GM12878 (cell line): ENCODE measurements around the gene FANCC. TPM values are rescaled to one million over a fixed set of nuclear protein-coding genes. Genes with fewer than 3 reads are reported as not detected.
"Not testable (repeated sequence)": the region's sequence is repeated elsewhere in the genome, so short reads cannot be mapped to it uniquely, and the experiment has no call there.

Experiments
- ATAC-seq: fragments of 200-7000 bp; cut with Tn5 transposase; 3 replicates; pipeline ENCODE4 v1.9.1; 2020; ENCODE audit warnings: mild to moderate bottlenecking, moderate library complexity
- BruUV-seq: library from RNA; stranded (reverse); fragments of 400-500 nt; replicated peaks from 2 replicates; lab custom pipeline; 2021; lab: Mats Ljungman, UMichigan
- CTCF ChIA-PET: fragments of 300-600 bp; sonication (Branson Sonifier 250); formaldehyde crosslinking; extraction: SDS; loops from one replicate; lab custom pipeline; 2021; ENCODE audit warnings: inconsistent platforms; lab: Yijun Ruan, JAX
- POLR2A ChIA-PET: fragments of 350-600 bp; formaldehyde crosslinking; extraction: SDS; loops from one replicate; lab custom pipeline; 2021; ENCODE audit warnings: inconsistent platforms; lab: Charles Lee
- RAD21 ChIA-PET: fragments of 300-600 bp; sonication (Branson Sonifier 250); formaldehyde crosslinking; loops from one replicate; lab custom pipeline; 2023; ENCODE audit warnings: antibody characterized with exemption; ENCODE audit not compliant: unreplicated experiment; lab: Charles Lee
- SMC1A ChIA-PET: fragments of 300-600 bp; sonication (Branson Sonifier 250); formaldehyde crosslinking; loops from one replicate; lab custom pipeline; 2023; ENCODE audit not compliant: unreplicated experiment, uncharacterized antibody; lab: Charles Lee
- DNase-seq: peaks from one replicate; pipeline ENCODE4 v3.0.0-alpha.2; 2011; ENCODE audit warnings: low read depth, low spot score
- FAIRE-seq: peaks from 3 replicates; lab custom pipeline; 2011; peaks lifted over from hg19 to GRCh38; lab: Jason Lieb, UNC
- H2AFZ ChIP-seq: 2 replicates; pipeline ENCODE4 v1.6.0; 2011; ENCODE audit warnings: low read depth, low read length, control low read depth; ENCODE audit not compliant: control insufficient read depth
- H3K27ac ChIP-seq: 2 replicates; pipeline ENCODE4 v1.5.1; 2011; ENCODE audit warnings: control low read depth; ENCODE audit not compliant: control insufficient read depth, insufficient read depth
- H3K27me3 ChIP-seq, 2 experiments: replicated peaks in 1 of 2; 2 replicates each; pipeline versions ENCODE4 v1.6.0 to v1.6.1; 2011; ENCODE audit warnings: low read length in 1 of 2; ENCODE audit not compliant: control insufficient read depth in 2 of 2, insufficient read depth in 2 of 2
- H3K36me3 ChIP-seq, 2 experiments: 2 replicates each; pipeline ENCODE4 v1.5.1; 2011; ENCODE audit warnings: low read length in 1 of 2; ENCODE audit not compliant: control insufficient read depth in 2 of 2, insufficient read depth in 2 of 2
- H3K4me1 ChIP-seq: 2 replicates; pipeline ENCODE4 v1.6.1; 2011; ENCODE audit warnings: mild to moderate bottlenecking, low read length, moderate library complexity, mixed read lengths; ENCODE audit not compliant: control insufficient read depth, insufficient read depth
- H3K4me2 ChIP-seq: 2 replicates; pipeline ENCODE4 v1.6.0; 2011; ENCODE audit warnings: control low read depth; ENCODE audit not compliant: control insufficient read depth, insufficient read depth
- H3K4me3 ChIP-seq: fragments of 200-600 bp; sonication (generic); 2 replicates; pipeline ENCODE4 v1.5.1; 2016
- H3K79me2 ChIP-seq: 2 replicates; pipeline ENCODE4 v1.6.0; 2011; ENCODE audit warnings: low read length; ENCODE audit not compliant: control insufficient read depth, insufficient read depth
- H3K9ac ChIP-seq: 2 replicates; pipeline ENCODE4 v1.8.0; 2011; ENCODE audit warnings: low read length, control low read depth, mixed read lengths; ENCODE audit not compliant: control insufficient read depth, insufficient read depth
- H3K9me3 ChIP-seq: replicated peaks from 3 replicates; pipeline ENCODE4 v1.5.1; 2011; ENCODE audit warnings: mild to moderate bottlenecking, low read length; ENCODE audit not compliant: control insufficient read depth, insufficient read depth
- H4K20me1 ChIP-seq: 2 replicates; pipeline ENCODE4 v1.6.0; 2011; ENCODE audit not compliant: control insufficient read depth, insufficient read depth
- ATF7 ChIP-seq: fragments of 450-650 bp; IDR thresholded peaks from 2 replicates; pipeline ENCODE4 v1.6.1; 2016; ENCODE audit warnings: low read depth, mild to moderate bottlenecking
- CHD4 ChIP-seq: fragments of 200-600 bp; sonication (generic); IDR thresholded peaks from 2 replicates; pipeline ENCODE4 v1.6.1; 2016; ENCODE audit warnings: mild to moderate bottlenecking
- ETV6 ChIP-seq, 2 experiments: fragments of 450-650 bp in 1 of 2; IDR thresholded peaks in 1 of 2; conservative IDR thresholded peaks in 1 of 2; 2 replicates each; pipeline ENCODE4 v1.6.1; 2014; ENCODE audit warnings: antibody characterized with exemption in 1 of 2, borderline replicate concordance in 1 of 2, low read depth in 1 of 2, mild to moderate bottlenecking in 1 of 2, moderate library complexity in 1 of 2
- KDM1A ChIP-seq: fragments of 200-600 bp; sonication (generic); IDR thresholded peaks from 2 replicates; pipeline ENCODE4 v1.6.1; 2016; ENCODE audit warnings: borderline replicate concordance
- MTA3 ChIP-seq: IDR thresholded peaks from 2 replicates; pipeline ENCODE4 v1.6.1; 2012; ENCODE audit warnings: low read length, inconsistent platforms, borderline replicate concordance
- PML ChIP-seq: IDR thresholded peaks from 2 replicates; pipeline ENCODE4 v1.6.1; 2012; ENCODE audit warnings: low read length, inconsistent platforms
- POLR2AphosphoS2 ChIP-seq: IDR thresholded peaks from 2 replicates; pipeline ENCODE4 v1.6.1; 2011; ENCODE audit warnings: low read depth, mild to moderate bottlenecking, low read length, improper control_type of control experiment, moderate library complexity
- RAD51 ChIP-seq: fragments of 450-650 bp; IDR thresholded peaks from 2 replicates; pipeline ENCODE4 v1.6.1; 2016; ENCODE audit warnings: moderate library complexity, mild to moderate bottlenecking, inconsistent platforms
- SMARCA5 ChIP-seq: fragments of 450-650 bp; IDR thresholded peaks from 2 replicates; pipeline ENCODE4 v1.6.1; 2017; ENCODE audit warnings: mild to moderate bottlenecking
- SP1 ChIP-seq: IDR thresholded peaks from one replicate; pipeline ENCODE4 v1.6.1; 2011; ENCODE audit warnings: low read depth, low read length
- TAF1 ChIP-seq: IDR thresholded peaks from 2 replicates; pipeline ENCODE4 v1.6.1; 2011; ENCODE audit warnings: mild to moderate bottlenecking, low read depth, low read length, borderline replicate concordance
- TCF12 ChIP-seq: IDR thresholded peaks from 2 replicates; pipeline ENCODE4 v1.6.1; 2011; ENCODE audit warnings: low read depth, mild to moderate bottlenecking, low read length
- WGBS: methylation state at CpG from one replicate; pipeline ENCODE4 v1.1.6; 2016; ENCODE audit warnings: low lambda C conversion rate; ENCODE audit not compliant: insufficient replicate concordance, insufficient coverage; ENCODE audit errors: missing lambda C conversion rate; 5-methylcytosine and 5-hydroxymethylcytosine counted together
- in situ Hi-C: fragments of 300-500 bp; cut with MboI; formaldehyde crosslinking; loops from 9 replicates; pipeline ENCODE4 v1.14.3; 2018; ENCODE audit warnings: mixed read lengths
- intact Hi-C: fragments of 100-400 bp; cut with micrococcal nuclease; formaldehyde crosslinking; loops from one replicate; pipeline ENCODE4 v1.14.2; 2022; ENCODE audit not compliant: unreplicated experiment
- polyA plus RNA-seq, 11 experiments: library from polyadenylated mRNA; depleted of rRNA in 4 of 11; unstranded in 6 of 11; stranded (reverse) in 5 of 11; fragments of >200 nt; fragmentation: Nextera tagmentation in 4 of 11; fragmentation: Illumina TruSeq in 1 of 11; extraction: Ambion mirVana in 4 of 11; extraction: Trizol in 1 of 11; gene quantifications; 1 replicate in 1 of 11; 2 replicates in 10 of 11; pipeline versions ENCODE4 v1.2.1 to v1.2.3, GENCODE V29; 2011 to 2016; ENCODE audit warnings: inconsistent platforms in 2 of 11, missing spikeins in 2 of 11, low read depth in 1 of 11
- total RNA-seq, 4 experiments: library from RNA; depleted of rRNA in 3 of 4; stranded (reverse); fragments of >200 nt in 3 of 4; fragmentation: Illumina TruSeq in 1 of 4; extraction: Trizol in 1 of 4; gene quantifications; 2 replicates each; pipeline versions ENCODE4 v1.2.1 to v1.2.3, GENCODE V29; 2013 to 2021
- TF ChIP-seq, protein P1 (sequence below): fragments of 150-350 bp; IDR thresholded peaks from 2 replicates; pipeline ENCODE4 v1.6.1; 2014; ENCODE audit warnings: mild to moderate bottlenecking, low read depth, low read length

FANCC gene
- total and polyA plus RNA-seq, 10 of the 15 experiments (the other 5 are each of a cell fraction or from before 2014, with no cell fraction given) = 1.2 to 16.8 (median 10.5) TPM

- no peak for TF ChIP-seq RAD51
Observed at GRCh38 chr9:95204310-95204709, 113.2 kb downstream of the FANCC start (continued).

GRCh38 chr9:95203019-95203418 lies 114.5 kb downstream of the FANCC start:
- H3K4me1 ChIP-seq, intact Hi-C loops, DNase-seq, H2AFZ ChIP-seq, BruUV-seq, H4K20me1 ChIP-seq, ATAC-seq, H3K27ac ChIP-seq, FAIRE-seq, H3K4me3 ChIP-seq, H3K79me2 ChIP-seq, H3K9me3 ChIP-seq, H3K9ac ChIP-seq, H3K36me3 ChIP-seq, in situ Hi-C loops, RAD21 ChIA-PET, POLR2A ChIA-PET, H3K27me3 ChIP-seq, H3K4me2 ChIP-seq: not testable (repeated sequence)
- WGBS = no CpG with 5 or more reads among the region's 2 CpGs
- ChIA-PET SMC1A (interaction anchor here (1.3 to 2.2 kb wide), 2 partner anchors 10 to 13 kb away, joined by 4 to 9 read pairs; no protein-coding TSS in a partner anchor), CTCF (interaction anchor here (1.0 to 1.4 kb wide), 2 partner anchors 22 to 24 kb away, joined by 3 read pairs; no protein-coding TSS in a partner anchor)

DNA sequence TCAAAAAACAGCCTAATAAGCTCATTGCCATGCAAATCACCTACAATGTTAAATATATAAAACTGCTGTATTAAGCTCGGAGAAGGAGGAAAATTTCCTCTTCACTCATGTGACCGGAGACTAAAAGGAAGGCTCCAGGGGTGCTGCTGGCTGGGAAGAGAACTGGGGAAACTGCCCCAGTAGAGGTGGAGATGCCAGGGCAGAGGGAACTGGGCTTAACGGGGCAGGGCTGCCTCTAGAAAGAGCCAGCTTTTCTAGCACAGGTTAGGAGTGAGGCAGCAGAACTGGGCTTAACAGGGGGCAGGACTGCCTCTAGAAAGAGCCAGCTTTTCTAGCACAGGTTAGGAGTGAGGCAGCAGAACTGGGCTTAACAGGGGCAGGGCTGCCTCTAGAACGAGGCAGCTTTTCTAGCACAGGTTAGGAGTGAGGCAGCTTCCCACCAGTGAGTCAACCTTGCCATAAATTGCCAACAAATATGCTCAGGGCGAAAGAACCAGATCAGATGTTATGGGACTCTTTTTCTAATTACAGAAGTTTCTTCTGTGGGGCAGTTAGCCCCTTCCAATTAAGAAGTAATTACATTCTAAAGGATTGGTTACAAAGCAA lies 115.3 kb downstream of the FANCC start:
- Histone ChIP-seq H3K9me3 (no peaks in the 10 kb centered on the region), H3K36me3 (no peaks in the 10 kb centered on the region), H3K27me3 (no peaks in the 10 kb centered on the region), H3K27ac (no peak overlapping the region), H3K4me1 (no peaks in the 10 kb centered on the region), H3K9ac (no peak overlapping the region), H3K4me3 (no peak overlapping the region), H3K4me2 (no peak overlapping the region), H3K79me2 (no peaks in the 10 kb centered on the region), H4K20me1 (no peaks in the 10 kb centered on the region), H2AFZ (no peak overlapping the region)
- ChIA-PET RAD21 (interaction anchor here (0.8 kb wide), 1 partner anchor 687 kb away, joined by 3 read pairs; no protein-coding TSS in a partner anchor), SMC1A (interaction anchor here (2.0 to 2.2 kb wide), 2 partner anchors 11 to 63 kb away, joined by 8 to 9 read pairs; no protein-coding TSS in a partner anchor), POLR2A (no interaction called here), CTCF (interaction anchor here (0.7 to 1.0 kb wide), 2 partner anchors 23 to 168 kb away, joined by 3 to 4 read pairs; no protein-coding TSS in a partner anchor)
- 95% methylated on average over 5 of the region's 5 CpGs for WGBS
- BruUV-seq = no TSS peak
- in situ Hi-C loops (no loop called here), intact Hi-C loops (no loop called here)
- DNase-seq = no peak
- FAIRE-seq = no peak
- ATAC-seq = no peak
- TF ChIP-seq KDM1A (no peak), ATF7 (no peak), SMARCA5 (no peak), SP1 (no peak), POLR2AphosphoS2 (no peak), ETV6 (conservative IDR thresholded peaks at IDR 0.05 in 1 of 2, IDR thresholded peaks at IDR 0.05 in 1 of 2; ENCODE audit: borderline replicate concordance in 1 of 2, low read depth in 1 of 2) (no peak), TAF1 (no peak), PML (no peak), MTA3 (no peak), TCF12 (no peak), CHD4 (no peak)
- TF ChIP-seq, protein P1, sequence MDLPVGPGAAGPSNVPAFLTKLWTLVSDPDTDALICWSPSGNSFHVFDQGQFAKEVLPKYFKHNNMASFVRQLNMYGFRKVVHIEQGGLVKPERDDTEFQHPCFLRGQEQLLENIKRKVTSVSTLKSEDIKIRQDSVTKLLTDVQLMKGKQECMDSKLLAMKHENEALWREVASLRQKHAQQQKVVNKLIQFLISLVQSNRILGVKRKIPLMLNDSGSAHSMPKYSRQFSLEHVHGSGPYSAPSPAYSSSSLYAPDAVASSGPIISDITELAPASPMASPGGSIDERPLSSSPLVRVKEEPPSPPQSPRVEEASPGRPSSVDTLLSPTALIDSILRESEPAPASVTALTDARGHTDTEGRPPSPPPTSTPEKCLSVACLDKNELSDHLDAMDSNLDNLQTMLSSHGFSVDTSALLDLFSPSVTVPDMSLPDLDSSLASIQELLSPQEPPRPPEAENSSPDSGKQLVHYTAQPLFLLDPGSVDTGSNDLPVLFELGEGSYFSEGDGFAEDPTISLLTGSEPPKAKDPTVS = no peak
